Suprapubic skin (tissue), 4 donors: ENCODE measurements around the gene SCRN1. TPM values are rescaled to one million over a fixed set of nuclear protein-coding genes. Genes with fewer than 3 reads are reported as not detected.

Source experiments
- DNase-seq, 2 donors: peaks; one replicate each; pipeline ENCODE4 v3.0.0-alpha.2; 2019; ENCODE audit warnings: low spot score in 2 of 2
- H3K27ac ChIP-seq: fragments of 200-600 bp; sonication (generic); one replicate; pipeline ENCODE4 v1.5.1; 2019
- H3K27me3 ChIP-seq: fragments of 200-600 bp; sonication (generic); one replicate; pipeline ENCODE4 v1.5.1; 2019
- H3K36me3 ChIP-seq: fragments of 200-600 bp; sonication (generic); one replicate; pipeline ENCODE4 v1.5.1; 2019
- H3K4me1 ChIP-seq: fragments of 200-600 bp; sonication (generic); one replicate; pipeline ENCODE4 v1.5.1; 2019
- H3K4me3 ChIP-seq: fragments of 200-600 bp; sonication (generic); one replicate; pipeline ENCODE4 v1.5.1; 2019; ENCODE audit warnings: mild to moderate bottlenecking
- H3K9me3 ChIP-seq: fragments of 200-600 bp; sonication (generic); one replicate; pipeline ENCODE4 v1.5.1; 2019
- EP300 ChIP-seq: sonication (generic); formaldehyde crosslinking; IDR thresholded peaks from one replicate; pipeline ENCODE4 v1.6.1; 2017; ENCODE audit warnings: antibody characterized with exemption
- POLR2A ChIP-seq, 2 donors: fragments of 450-650 bp; IDR thresholded peaks; one replicate each; pipeline ENCODE4 v1.6.1; 2017; ENCODE audit warnings: antibody characterized with exemption in 2 of 2, mild to moderate bottlenecking in 2 of 2, moderate library complexity in 2 of 2
- POLR2AphosphoS5 ChIP-seq, 3 donors: sonication (generic); formaldehyde crosslinking; IDR thresholded peaks; one replicate each; pipeline ENCODE4 v1.6.1; 2017; ENCODE audit warnings: antibody characterized with exemption in 3 of 3
- WGBS: methylation state at CpG from one replicate; pipeline ENCODE4 v1.1.5; 2018; 5-methylcytosine and 5-hydroxymethylcytosine counted together
- total RNA-seq, 4 donors: library from RNA; depleted of rRNA; stranded (reverse); fragments of >200 nt; gene quantifications; one replicate each; pipeline ENCODE4 v1.1.0, GENCODE V29; 2016
- TF ChIP-seq, protein P1 (sequence below), 2 donors: fragments of 200-600 bp in 1 of 2; fragments of 450-650 bp in 1 of 2; sonication (generic) in 1 of 2; IDR thresholded peaks; one replicate each; pipeline ENCODE4 v1.5.1; 2016 to 2019; ENCODE audit warnings: antibody characterized with exemption in 2 of 2, mild to moderate bottlenecking in 1 of 2, moderate library complexity in 1 of 2

The SCRN1 gene
- total RNA-seq, 4 donors from 2014 or later: 10.8 to 26.0 (median 15.0) TPM

GRCh38 chr7:29976266-29976665 is 13.3 kb downstream of the SCRN1 start:
- Histone ChIP-seq H3K4me3 (no peak overlapping the region), H3K27me3 (no peaks in the 10 kb centered on the region), H3K27ac (no peak overlapping the region), H3K36me3 (no peaks in the 10 kb centered on the region), H3K4me1 (peaks cover 5% of the 10 kb centered on the region), H3K9me3 (no peaks in the 10 kb centered on the region)
- no peak for DNase-seq
- WGBS: 71% methylated on average over 4 of the region's 4 CpGs
- TF ChIP-seq EP300 (no peak), POLR2A (IDR thresholded peaks at IDR 0.05) (no peak), POLR2AphosphoS5 (IDR thresholded peaks at IDR 0.05) (no peak)
- TF ChIP-seq, protein P1, sequence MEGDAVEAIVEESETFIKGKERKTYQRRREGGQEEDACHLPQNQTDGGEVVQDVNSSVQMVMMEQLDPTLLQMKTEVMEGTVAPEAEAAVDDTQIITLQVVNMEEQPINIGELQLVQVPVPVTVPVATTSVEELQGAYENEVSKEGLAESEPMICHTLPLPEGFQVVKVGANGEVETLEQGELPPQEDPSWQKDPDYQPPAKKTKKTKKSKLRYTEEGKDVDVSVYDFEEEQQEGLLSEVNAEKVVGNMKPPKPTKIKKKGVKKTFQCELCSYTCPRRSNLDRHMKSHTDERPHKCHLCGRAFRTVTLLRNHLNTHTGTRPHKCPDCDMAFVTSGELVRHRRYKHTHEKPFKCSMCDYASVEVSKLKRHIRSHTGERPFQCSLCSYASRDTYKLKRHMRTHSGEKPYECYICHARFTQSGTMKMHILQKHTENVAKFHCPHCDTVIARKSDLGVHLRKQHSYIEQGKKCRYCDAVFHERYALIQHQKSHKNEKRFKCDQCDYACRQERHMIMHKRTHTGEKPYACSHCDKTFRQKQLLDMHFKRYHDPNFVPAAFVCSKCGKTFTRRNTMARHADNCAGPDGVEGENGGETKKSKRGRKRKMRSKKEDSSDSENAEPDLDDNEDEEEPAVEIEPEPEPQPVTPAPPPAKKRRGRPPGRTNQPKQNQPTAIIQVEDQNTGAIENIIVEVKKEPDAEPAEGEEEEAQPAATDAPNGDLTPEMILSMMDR (IDR thresholded peaks at IDR 0.05): no peak

GRCh38 chr7:29975561-29975960 is 14.0 kb downstream of the SCRN1 start:
- no peak for TF ChIP-seq POLR2AphosphoS5 (IDR thresholded peaks at IDR 0.05)
- no peak for TF ChIP-seq POLR2A (IDR thresholded peaks at IDR 0.05)
- no peak for TF ChIP-seq EP300
- TF ChIP-seq, protein P1 (IDR thresholded peaks at IDR 0.05): no peak
- no peak overlapping the region for H3K4me3 ChIP-seq
- H3K27ac ChIP-seq: no peak overlapping the region
- no peaks in the 10 kb centered on the region for H3K36me3 ChIP-seq
- WGBS: 67% methylated on average over 1 of the region's 1 CpG
- no peaks in the 10 kb centered on the region for H3K27me3 ChIP-seq
- DNase-seq: no peak
- no peaks in the 10 kb centered on the region for H3K9me3 ChIP-seq
- peaks cover 5% of the 10 kb centered on the region for H3K4me1 ChIP-seq

- Histone ChIP-seq H3K27me3 (no peaks in the 10 kb centered on the region), H3K9me3 (no peaks in the 10 kb centered on the region), H3K27ac (no peak overlapping the region), H3K36me3 (no peaks in the 10 kb centered on the region), H3K4me1 (peaks cover 5% of the 10 kb centered on the region), H3K4me3 (no peak overlapping the region)
- DNase-seq: no peak
- 87% methylated on average over 3 of the region's 3 CpGs for WGBS
- TF ChIP-seq POLR2A (IDR thresholded peaks at IDR 0.05): no peak
- TF ChIP-seq POLR2AphosphoS5 (IDR thresholded peaks at IDR 0.05): no peak
- TF ChIP-seq EP300: no peak
- TF ChIP-seq, protein P1 (IDR thresholded peaks at IDR 0.05): no peak
Measured at GRCh38 chr7:29974286-29974685, 15.3 kb downstream of the SCRN1 start.

DNA sequence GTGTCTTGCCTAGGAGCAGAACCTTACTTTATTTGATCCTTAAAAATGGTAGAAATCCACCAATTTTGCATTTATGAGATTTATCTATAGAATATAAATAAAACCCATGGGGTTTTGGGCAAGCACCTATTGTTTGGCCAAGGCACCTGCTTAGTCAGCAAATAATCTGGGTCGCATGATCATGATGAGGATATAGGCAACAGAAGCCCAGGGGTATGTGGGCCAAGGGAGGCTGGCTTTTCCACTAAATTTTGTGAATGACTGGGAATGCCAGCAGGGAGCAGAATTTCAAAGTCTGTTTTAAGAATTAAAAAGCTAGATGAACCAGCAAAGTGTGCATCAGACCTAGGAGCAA is 17.3 kb downstream of the SCRN1 start:
- Histone ChIP-seq H3K9me3 (no peaks in the 10 kb centered on the region), H3K27me3 (no peaks in the 10 kb centered on the region), H3K36me3 (no peaks in the 10 kb centered on the region), H3K4me3 (no peak overlapping the region), H3K27ac (no peak overlapping the region), H3K4me1 (peaks cover 5% of the 10 kb centered on the region)
- 60% methylated on average over 1 of the region's 1 CpG for WGBS
- DNase-seq: no peak
- TF ChIP-seq EP300: no peak
- no peak for TF ChIP-seq POLR2A (IDR thresholded peaks at IDR 0.05)
- TF ChIP-seq, protein P1 (IDR thresholded peaks at IDR 0.05): no peak
- no peak for TF ChIP-seq POLR2AphosphoS5 (IDR thresholded peaks at IDR 0.05)

- Histone ChIP-seq H3K4me3 (no peak overlapping the region), H3K36me3 (no peaks in the 10 kb centered on the region), H3K9me3 (no peaks in the 10 kb centered on the region), H3K4me1 (peaks cover 5% of the 10 kb centered on the region), H3K27ac (no peak overlapping the region), H3K27me3 (no peaks in the 10 kb centered on the region)
- WGBS: 93% methylated on average over 5 of the region's 5 CpGs
- no peak for DNase-seq
- no peak for TF ChIP-seq POLR2A (IDR thresholded peaks at IDR 0.05)
- TF ChIP-seq, protein P1 (IDR thresholded peaks at IDR 0.05): no peak
- no peak for TF ChIP-seq POLR2AphosphoS5 (IDR thresholded peaks at IDR 0.05)
- no peak for TF ChIP-seq EP300
Measured at GRCh38 chr7:29971566-29972314, 17.9 kb downstream of the SCRN1 start.
